CD4-positive, alpha-beta memory T cell (primary cell): ENCODE measurements around the gene ZMIZ2. TPM values are rescaled to one million over a fixed set of nuclear protein-coding genes. Genes with fewer than 3 reads are reported as not detected.

ENCODE experiments used
- CTCF ChIA-PET: fragments of 350-600 bp; sonication (Branson Sonifier 250); formaldehyde crosslinking; loops from one replicate; lab custom pipeline; 2021; ENCODE audit warnings: inconsistent platforms; ENCODE audit not compliant: partially characterized antibody; lab: Charles Lee
- POLR2A ChIA-PET: fragments of 350-600 bp; sonication (Branson Sonifier 250); formaldehyde crosslinking; loops from one replicate; lab custom pipeline; 2021; ENCODE audit not compliant: partially characterized antibody; lab: Charles Lee
- DNase-seq, 5 donors: peaks; one replicate each; pipeline versions ENCODE4 v3.0.0 to v3.0.0-alpha.2; 2020 to 2022; ENCODE audit warnings: mixed read lengths in 1 of 5
- H3K27ac ChIP-seq: one replicate; pipeline ENCODE4 v1.7.0; 2013; ENCODE audit warnings: low read depth, low read length
- H3K27me3 ChIP-seq: 2 replicates; pipeline ENCODE4 v1.7.0; 2013; ENCODE audit warnings: mild to moderate bottlenecking, low read length, moderate library complexity; ENCODE audit not compliant: insufficient read depth
- H3K36me3 ChIP-seq: 2 replicates; pipeline ENCODE4 v1.7.0; 2013; ENCODE audit warnings: mild to moderate bottlenecking, low read length, moderate library complexity; ENCODE audit not compliant: insufficient read depth
- H3K4me1 ChIP-seq: 2 replicates; pipeline ENCODE4 v1.7.0; 2013; ENCODE audit warnings: mild to moderate bottlenecking, low read length, moderate library complexity; ENCODE audit not compliant: insufficient read depth
- H3K4me3 ChIP-seq, 2 donors: one replicate each; pipeline ENCODE4 v1.7.0; 2013; ENCODE audit warnings: low read length in 2 of 2, mild to moderate bottlenecking in 1 of 2
- H3K9me3 ChIP-seq, 2 donors: one replicate each; pipeline ENCODE4 v1.7.0; 2013; ENCODE audit warnings: low read length in 2 of 2, control low read depth in 1 of 2; ENCODE audit not compliant: control insufficient read depth in 1 of 2
- H3K27ac Mint-ChIP-seq, 7 donors: one replicate each; pipeline ENCODE4 v1.8.0; 2020 to 2021; ENCODE audit warnings: mixed read lengths in 7 of 7, mild to moderate bottlenecking in 6 of 7, inconsistent platforms in 3 of 7, moderate library complexity in 3 of 7
- H3K27me3 Mint-ChIP-seq, 2 donors: one replicate each; pipeline ENCODE4 v1.8.0; 2020 to 2021; ENCODE audit warnings: mixed read lengths in 2 of 2
- H3K36me3 Mint-ChIP-seq, 2 donors: one replicate each; pipeline ENCODE4 v1.8.0; 2020 to 2021; ENCODE audit warnings: mixed read lengths in 2 of 2, inconsistent platforms in 1 of 2, mild to moderate bottlenecking in 1 of 2
- H3K4me1 Mint-ChIP-seq, 4 donors: one replicate each; pipeline ENCODE4 v1.8.0; 2020 to 2021; ENCODE audit warnings: mixed read lengths in 4 of 4, mild to moderate bottlenecking in 1 of 4
- H3K4me3 Mint-ChIP-seq, 8 donors: one replicate each; pipeline ENCODE4 v1.8.0; 2020 to 2021; ENCODE audit warnings: mixed read lengths in 8 of 8, mild to moderate bottlenecking in 7 of 8, moderate library complexity in 6 of 8, inconsistent platforms in 3 of 8
- H3K9me3 Mint-ChIP-seq, 8 donors: one replicate each; pipeline ENCODE4 v1.8.0; 2020 to 2021; ENCODE audit warnings: mixed read lengths in 8 of 8, mild to moderate bottlenecking in 5 of 8, inconsistent platforms in 3 of 8, moderate library complexity in 1 of 8
- intact Hi-C: fragments of 100-400 bp; cut with micrococcal nuclease; formaldehyde crosslinking; loops from one replicate; pipeline ENCODE4 v1.15.1; 2023
- polyA plus RNA-seq, 2 donors: library from polyadenylated mRNA; unstranded; fragments of 300-500 nt; fragmentation: Illumina TruSeq; gene quantifications; one replicate each; pipeline ENCODE4 v1.2.3, GENCODE V29; 2021
- total RNA-seq, 2 experiments: library from RNA; stranded (reverse); gene quantifications; one replicate each; pipeline ENCODE4 v1.2.3, GENCODE V29; 2021

The ZMIZ2 gene
- total and polyA plus RNA-seq, 4 experiments from 2014 or later: 1.1 to 170 (median 90.3) TPM

- peaks cover 31% of the 10 kb centered on the region for H3K4me1 ChIP-seq
- no peak for DNase-seq
- no peaks in the 10 kb centered on the region for H3K9me3 ChIP-seq
- intact Hi-C loops: no loop called here
- H3K27ac ChIP-seq: no peak overlapping the region
- no peak overlapping the region for H3K4me3 Mint-ChIP-seq
- H3K27me3 ChIP-seq: no peaks in the 10 kb centered on the region
- no peak overlapping the region for H3K4me3 ChIP-seq
- no peak overlapping the region for H3K27ac Mint-ChIP-seq
- POLR2A ChIA-PET: interaction anchor here (0.9 to 1.0 kb wide), 2 partner anchors 10 to 41 kb away, joined by 3 read pairs; no protein-coding TSS in a partner anchor
- H3K4me1 Mint-ChIP-seq: peaks cover 14 to 36% (median 18%) of the 10 kb centered on the region in 4 donors
- H3K27me3 Mint-ChIP-seq: no peaks in the 10 kb centered on the region
- H3K36me3 ChIP-seq: peaks cover 47% of the 10 kb centered on the region
- no peaks in the 10 kb centered on the region for H3K9me3 Mint-ChIP-seq
- CTCF ChIA-PET: no interaction called here
- peaks cover 9 to 29% of the 10 kb centered on the region in 2 donors for H3K36me3 Mint-ChIP-seq
Measured at GRCh38 chr7:44757311-44757710, 8.7 kb downstream of the ZMIZ2 start.

DNA sequence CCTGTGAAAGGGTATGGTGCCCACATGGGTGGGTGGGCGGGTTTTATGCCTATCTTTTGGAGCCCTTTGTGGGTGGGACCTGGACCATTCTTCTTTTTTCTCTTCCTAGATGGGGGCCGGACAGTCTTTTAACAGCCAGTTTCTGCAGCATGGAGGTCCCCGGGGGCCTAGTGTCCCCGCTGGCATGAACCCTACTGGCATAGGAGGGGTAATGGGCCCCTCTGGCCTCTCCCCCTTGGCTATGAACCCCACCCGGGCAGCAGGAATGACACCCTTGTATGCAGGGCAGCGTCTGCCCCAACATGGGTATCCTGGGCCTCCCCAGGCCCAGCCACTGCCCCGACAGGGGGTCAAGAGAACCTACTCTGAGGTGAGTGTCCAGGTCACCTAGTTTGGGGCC, 9.1 kb downstream of the ZMIZ2 start:
- peaks cover 11 to 31% of the 10 kb centered on the region in 2 donors for H3K36me3 Mint-ChIP-seq
- H3K36me3 ChIP-seq: peaks cover 51% of the 10 kb centered on the region
- H3K9me3 ChIP-seq: no peaks in the 10 kb centered on the region
- H3K4me1 Mint-ChIP-seq: peaks cover 10 to 31% (median 14%) of the 10 kb centered on the region in 4 donors
- no peak overlapping the region for H3K27ac Mint-ChIP-seq
- H3K4me3 ChIP-seq: no peak overlapping the region
- no peak overlapping the region for H3K4me3 Mint-ChIP-seq
- intact Hi-C loops: no loop called here
- POLR2A ChIA-PET: interaction anchor here (0.9 kb wide), 1 partner anchor 40 kb away, joined by 3 read pairs; no protein-coding TSS in a partner anchor
- H3K4me1 ChIP-seq: peaks cover 27% of the 10 kb centered on the region
- no peak for DNase-seq
- no peaks in the 10 kb centered on the region for H3K27me3 Mint-ChIP-seq
- no peaks in the 10 kb centered on the region for H3K9me3 Mint-ChIP-seq
- CTCF ChIA-PET: interaction anchor here (0.7 kb wide), 1 partner anchor 159 kb away, joined by 3 read pairs; no protein-coding TSS in a partner anchor
- no peaks in the 10 kb centered on the region for H3K27me3 ChIP-seq
- no peak overlapping the region for H3K27ac ChIP-seq

DNA sequence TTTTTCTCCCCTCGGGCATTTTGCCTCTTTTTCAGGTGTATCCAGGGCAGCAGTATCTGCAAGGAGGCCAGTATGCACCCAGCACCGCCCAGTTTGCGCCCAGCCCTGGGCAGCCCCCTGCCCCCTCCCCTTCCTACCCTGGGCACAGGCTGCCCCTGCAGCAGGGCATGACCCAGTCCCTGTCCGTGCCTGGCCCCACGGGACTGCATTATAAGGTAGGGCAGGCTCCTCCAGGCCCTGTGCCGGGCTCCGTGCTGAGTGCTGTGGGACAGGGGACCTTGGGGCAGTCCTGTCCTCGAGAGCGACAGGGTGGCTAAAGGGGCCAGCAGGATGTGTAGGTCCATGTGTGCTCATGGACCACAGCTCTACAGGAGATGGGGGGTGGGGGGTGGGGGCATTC, 10.6 kb downstream of the ZMIZ2 start:
- Histone ChIP-seq H3K9me3 (no peaks in the 10 kb centered on the region), H3K4me3 (no peak overlapping the region), H3K27me3 (no peaks in the 10 kb centered on the region), H3K36me3 (peaks cover 66% of the 10 kb centered on the region), H3K27ac (no peak overlapping the region), H3K4me1 (peaks cover 17% of the 10 kb centered on the region)
- POLR2A ChIA-PET: no interaction called here
- Mint-ChIP-seq H3K27me3 (no peaks in the 10 kb centered on the region), H3K36me3 (peaks cover 17 to 43% of the 10 kb centered on the region in 2 donors), H3K27ac (no peak overlapping the region), H3K4me1 (peaks cover 4 to 24% (median 7%) of the 10 kb centered on the region in 4 donors), H3K4me3 (no peak overlapping the region), H3K9me3 (no peaks in the 10 kb centered on the region)
- no peak for DNase-seq
- CTCF ChIA-PET: interaction anchor here (0.6 kb wide), 1 partner anchor 53 kb away, joined by 3 read pairs; no protein-coding TSS in a partner anchor
- intact Hi-C loops: no loop called here

GRCh38 chr7:44760034-44760580, 11.5 kb downstream of the ZMIZ2 start:
- CTCF ChIA-PET: no interaction called here
- Mint-ChIP-seq H3K4me3 (no peak overlapping the region), H3K27ac (peak overlapping the region in 3 of 7 donors; percentile 46 to 57 (median 53)), H3K9me3 (no peaks in the 10 kb centered on the region), H3K36me3 (peaks cover 21 to 52% of the 10 kb centered on the region in 2 donors), H3K27me3 (no peaks in the 10 kb centered on the region), H3K4me1 (peaks cover 0 to 15% (median 2%) of the 10 kb centered on the region in 4 donors)
- Histone ChIP-seq H3K9me3 (no peaks in the 10 kb centered on the region), H3K4me1 (peaks cover 9% of the 10 kb centered on the region), H3K27ac (no peak overlapping the region), H3K36me3 (peaks cover 74% of the 10 kb centered on the region), H3K27me3 (no peaks in the 10 kb centered on the region), H3K4me3 (no peak overlapping the region)
- intact Hi-C loops: no loop called here
- DNase-seq: no peak
- POLR2A ChIA-PET: no interaction called here

- ChIA-PET POLR2A (no interaction called here), CTCF (no interaction called here)
- Histone ChIP-seq H3K36me3 (peaks cover 87% of the 10 kb centered on the region), H3K4me3 (no peak overlapping the region), H3K4me1 (no peaks in the 10 kb centered on the region), H3K27me3 (no peaks in the 10 kb centered on the region), H3K27ac (no peak overlapping the region), H3K9me3 (no peaks in the 10 kb centered on the region)
- peak overlapping the region in 1 of 7 donors; percentile 64 for H3K27ac Mint-ChIP-seq
- no peaks in the 10 kb centered on the region for H3K27me3 Mint-ChIP-seq
- intact Hi-C loops: no loop called here
- no peak overlapping the region for H3K4me3 Mint-ChIP-seq
- peaks cover 21 to 61% of the 10 kb centered on the region in 2 donors for H3K36me3 Mint-ChIP-seq
- H3K4me1 Mint-ChIP-seq: peaks cover 0 to 2% (median 0%) of the 10 kb centered on the region in 4 donors
- no peaks in the 10 kb centered on the region for H3K9me3 Mint-ChIP-seq
- no peak for DNase-seq
Measured at GRCh38 chr7:44761207-44762161, 12.8 kb downstream of the ZMIZ2 start.

GRCh38 chr7:44762300-44762699, 13.7 kb downstream of the ZMIZ2 start:
- H3K27me3 Mint-ChIP-seq: no peaks in the 10 kb centered on the region
- H3K36me3 ChIP-seq: peaks cover 86% of the 10 kb centered on the region
- POLR2A ChIA-PET: interaction anchor here (1.4 kb wide), 1 partner anchor 13 kb away, joined by 5 read pairs; the partner anchor contains the start of gene ZMIZ2
- intact Hi-C loops: no loop called here
- CTCF ChIA-PET: no interaction called here
- no peak overlapping the region for H3K4me3 Mint-ChIP-seq
- no peak overlapping the region for H3K27ac ChIP-seq
- H3K9me3 Mint-ChIP-seq: no peaks in the 10 kb centered on the region
- peak overlapping the region in 2 of 7 donors; percentile 52 to 62 for H3K27ac Mint-ChIP-seq
- no peaks in the 10 kb centered on the region for H3K4me1 Mint-ChIP-seq
- no peaks in the 10 kb centered on the region for H3K9me3 ChIP-seq
- H3K36me3 Mint-ChIP-seq: peaks cover 25 to 66% of the 10 kb centered on the region in 2 donors
- DNase-seq: no peak
- H3K27me3 ChIP-seq: no peaks in the 10 kb centered on the region
- H3K4me3 ChIP-seq: no peak overlapping the region
- no peaks in the 10 kb centered on the region for H3K4me1 ChIP-seq
